Lower lobe of right lung (tissue), 2 donors: ENCODE data around the gene BOK. TPM values are rescaled to one million over a fixed set of nuclear protein-coding genes. Genes with fewer than 3 reads are reported as not detected.

Experiments
- ATAC-seq, 2 donors: fragments of 200-7000 bp; cut with Tn5 transposase; one replicate each; pipeline ENCODE4 v1.9.1; 2020 to 2022; ENCODE audit warnings: mild to moderate bottlenecking in 2 of 2, moderate library complexity in 2 of 2
- DNase-seq: peaks from one replicate; pipeline ENCODE4 v3.0.0-alpha.2; 2020
- H3K27ac ChIP-seq: fragments of 200-600 bp; one replicate; pipeline ENCODE4 v1.8.0; 2022
- H3K27me3 ChIP-seq: fragments of 200-600 bp; one replicate; pipeline ENCODE4 v1.8.0; 2022; ENCODE audit warnings: low read depth
- H3K36me3 ChIP-seq: fragments of 200-600 bp; one replicate; pipeline ENCODE4 v1.8.0; 2022; ENCODE audit warnings: mild to moderate bottlenecking
- H3K4me1 ChIP-seq: fragments of 200-600 bp; one replicate; pipeline ENCODE4 v1.8.0; 2022
- H3K4me3 ChIP-seq: fragments of 200-600 bp; one replicate; pipeline ENCODE4 v1.8.0; 2022; ENCODE audit warnings: mild to moderate bottlenecking
- H3K9me3 ChIP-seq: fragments of 200-600 bp; one replicate; pipeline ENCODE4 v1.8.0; 2022
- intact Hi-C: fragments of 100-400 bp; cut with DNase I; formaldehyde crosslinking; loops from one replicate; pipeline ENCODE4 v1.11.0; 2022
- total RNA-seq: library from RNA; stranded (reverse); fragmentation: NEBNext Ultra II Directional; extraction: Animal tissue kit (Norgen Biotek cat#: 25700); gene quantifications from one replicate; pipeline ENCODE4 v1.2.1, GENCODE V29; 2021
- TF ChIP-seq, protein P1 (sequence below): fragments of 200-600 bp; IDR thresholded peaks from one replicate; pipeline ENCODE4 v1.8.0; 2022; ENCODE audit warnings: antibody characterized with exemption, mild to moderate bottlenecking
- donor health status: DM: no; HTN: yes; CAD: no; lungs with severe emphysema.

BOK gene
- total RNA-seq, 1 donor from 2014 or later = 44.2 TPM

DNA sequence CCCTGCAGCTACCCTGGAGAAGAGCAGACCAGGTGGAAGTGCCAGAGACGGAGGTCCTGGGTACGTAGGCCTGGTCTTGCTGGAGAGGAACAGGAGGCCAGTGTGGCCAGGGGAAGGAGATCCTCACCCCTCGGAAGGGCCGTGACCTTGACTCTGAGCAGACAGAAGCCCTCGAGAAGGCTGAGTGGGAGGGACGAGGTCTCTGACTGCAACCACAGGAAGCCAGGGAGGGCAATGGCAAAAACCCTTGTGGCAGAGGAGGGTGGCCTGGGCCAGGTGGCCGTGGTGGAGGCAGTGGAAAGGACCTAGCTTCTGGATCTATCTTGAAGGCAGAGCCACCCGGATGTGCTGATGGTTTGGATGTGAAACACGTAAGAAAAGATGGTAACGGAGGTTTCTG is 50.3 kb downstream of the BOK start:
- Histone ChIP-seq H3K27ac (no peak overlapping the region), H3K9me3 (no peaks in the 10 kb centered on the region), H3K4me3 (no peak overlapping the region), H3K27me3 (no peaks in the 10 kb centered on the region), H3K4me1 (peaks cover 11% of the 10 kb centered on the region), H3K36me3 (peaks cover 30% of the 10 kb centered on the region)
- intact Hi-C loops = no loop called here
- DNase-seq (no peak), ATAC-seq (no peak)
- TF ChIP-seq, protein P1, sequence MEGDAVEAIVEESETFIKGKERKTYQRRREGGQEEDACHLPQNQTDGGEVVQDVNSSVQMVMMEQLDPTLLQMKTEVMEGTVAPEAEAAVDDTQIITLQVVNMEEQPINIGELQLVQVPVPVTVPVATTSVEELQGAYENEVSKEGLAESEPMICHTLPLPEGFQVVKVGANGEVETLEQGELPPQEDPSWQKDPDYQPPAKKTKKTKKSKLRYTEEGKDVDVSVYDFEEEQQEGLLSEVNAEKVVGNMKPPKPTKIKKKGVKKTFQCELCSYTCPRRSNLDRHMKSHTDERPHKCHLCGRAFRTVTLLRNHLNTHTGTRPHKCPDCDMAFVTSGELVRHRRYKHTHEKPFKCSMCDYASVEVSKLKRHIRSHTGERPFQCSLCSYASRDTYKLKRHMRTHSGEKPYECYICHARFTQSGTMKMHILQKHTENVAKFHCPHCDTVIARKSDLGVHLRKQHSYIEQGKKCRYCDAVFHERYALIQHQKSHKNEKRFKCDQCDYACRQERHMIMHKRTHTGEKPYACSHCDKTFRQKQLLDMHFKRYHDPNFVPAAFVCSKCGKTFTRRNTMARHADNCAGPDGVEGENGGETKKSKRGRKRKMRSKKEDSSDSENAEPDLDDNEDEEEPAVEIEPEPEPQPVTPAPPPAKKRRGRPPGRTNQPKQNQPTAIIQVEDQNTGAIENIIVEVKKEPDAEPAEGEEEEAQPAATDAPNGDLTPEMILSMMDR = no peak

DNA sequence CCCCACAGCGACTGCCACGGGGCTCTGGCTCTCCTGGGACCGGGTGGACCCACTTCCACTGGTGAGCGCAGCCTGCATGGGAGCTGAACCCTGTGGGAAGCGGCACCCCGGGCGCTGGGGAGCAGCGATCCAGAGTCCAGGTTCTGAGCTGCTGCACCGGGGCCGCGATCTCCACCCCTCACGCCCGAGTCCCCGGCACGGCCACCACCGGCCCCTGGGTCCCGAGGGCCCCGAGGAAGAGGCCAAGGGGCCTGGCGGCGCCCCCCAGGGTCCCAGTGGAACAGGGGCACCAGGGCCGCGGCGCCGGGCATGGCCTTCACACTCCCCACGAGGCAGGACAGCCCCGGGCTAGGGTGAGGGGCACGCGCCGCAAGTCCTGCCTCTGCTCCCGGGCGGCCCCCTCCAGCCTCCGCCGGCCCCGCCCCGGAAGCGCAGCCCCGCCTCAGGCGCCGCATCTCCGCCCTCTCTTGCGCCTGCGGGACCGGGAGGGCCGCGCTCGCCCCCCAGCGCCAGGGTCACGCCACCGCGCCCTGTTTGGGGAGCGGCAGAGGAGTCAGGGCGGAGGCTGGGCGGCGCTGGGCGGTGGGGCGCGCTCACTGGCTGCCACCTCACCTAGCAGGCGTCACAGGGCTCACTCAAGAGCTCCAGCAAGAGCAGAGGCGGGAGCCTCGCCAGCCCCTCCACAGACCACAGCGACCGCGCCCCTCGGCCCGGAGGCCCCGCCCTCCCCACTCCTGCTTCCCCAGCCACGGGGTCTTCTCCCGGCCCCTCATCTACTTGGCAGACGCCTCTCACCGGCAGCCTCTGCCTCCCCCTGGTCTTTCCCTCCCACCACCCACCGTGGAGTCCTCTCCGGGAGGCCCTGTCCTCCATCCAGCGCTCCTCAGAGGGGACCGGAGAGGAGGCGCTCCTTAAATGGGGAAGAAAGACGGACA is 51.6 kb downstream of the BOK start:
- H3K9me3 ChIP-seq = no peaks in the 10 kb centered on the region
- ATAC-seq = peak; percentile 98
- peak; percentile 93 for DNase-seq
- intact Hi-C loops = no loop called here
- peak overlapping the region; percentile 83 for H3K27ac ChIP-seq
- peaks cover 12% of the 10 kb centered on the region for H3K4me1 ChIP-seq
- H3K27me3 ChIP-seq = no peaks in the 10 kb centered on the region
- peaks cover 18% of the 10 kb centered on the region for H3K36me3 ChIP-seq
- H3K4me3 ChIP-seq = peak overlapping the region; percentile 70
- TF ChIP-seq, protein P1 = peak; percentile 66

DNA sequence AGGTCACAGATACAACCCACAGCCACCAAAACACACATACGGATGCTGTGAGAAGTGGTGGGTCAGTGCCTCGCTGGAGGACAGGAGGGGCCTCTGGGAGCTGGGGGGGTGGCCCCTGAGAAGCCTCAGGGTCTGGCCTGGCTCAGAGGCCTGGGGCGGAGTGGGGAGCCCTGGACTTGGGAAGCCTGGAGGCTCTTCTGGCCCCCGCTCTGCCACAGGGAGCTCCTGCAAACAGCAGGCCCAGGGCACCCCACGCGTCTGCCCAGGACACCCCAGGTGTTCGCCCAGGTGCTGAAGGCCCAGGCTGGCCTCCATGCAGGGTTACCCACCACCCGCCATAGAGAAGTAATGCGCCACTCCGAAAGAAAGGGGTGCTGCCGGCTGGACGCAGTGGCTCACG is 52.5 kb downstream of the BOK start:
- Histone ChIP-seq H3K4me3 (no peak overlapping the region), H3K4me1 (peaks cover 16% of the 10 kb centered on the region), H3K27me3 (no peaks in the 10 kb centered on the region), H3K9me3 (no peaks in the 10 kb centered on the region), H3K36me3 (peaks cover 8% of the 10 kb centered on the region), H3K27ac (peak overlapping the region; percentile 83)
- intact Hi-C loops = no loop called here
- DNase-seq (no peak), ATAC-seq (no peak)
- TF ChIP-seq, protein P1 = no peak

DNA sequence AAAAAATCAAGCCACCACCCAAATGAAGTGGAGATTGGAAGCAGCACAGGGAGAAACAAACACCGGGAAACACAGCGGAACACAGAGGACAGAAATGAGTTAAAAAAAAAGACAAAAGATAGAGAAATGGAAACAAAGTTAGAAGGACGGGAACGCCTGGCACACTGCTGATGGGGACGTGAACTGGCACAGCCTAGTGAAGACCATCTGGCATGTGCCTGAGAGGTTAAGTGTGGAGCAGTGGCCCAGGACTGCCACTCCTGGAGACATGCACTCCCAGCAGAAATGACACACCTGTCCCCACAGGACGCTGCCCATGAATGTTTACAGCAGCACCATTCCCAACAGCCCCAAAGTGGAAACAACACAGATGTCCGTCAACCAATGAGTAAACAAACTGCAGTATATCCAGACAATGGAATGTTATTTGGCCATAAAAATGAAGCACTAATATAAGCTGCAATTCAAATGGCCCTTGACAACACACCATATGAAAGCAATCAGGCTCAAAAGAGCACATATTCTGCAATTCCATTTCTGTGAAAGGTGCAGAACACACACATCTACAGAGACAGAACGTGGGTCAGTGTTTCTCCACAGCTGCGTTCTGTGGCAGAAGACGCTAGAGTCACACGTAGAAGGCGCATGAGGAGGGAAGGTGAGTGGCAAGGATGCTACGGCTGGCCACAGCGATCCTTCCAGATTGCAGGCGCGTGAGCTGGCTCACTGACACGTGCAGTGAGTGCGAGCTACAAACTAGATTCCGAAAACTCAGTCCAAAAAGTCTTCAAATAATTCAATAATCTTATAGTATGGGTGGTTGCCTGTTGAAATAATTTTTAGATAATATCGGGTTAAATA is 53.8 kb downstream of the BOK start:
- Histone ChIP-seq H3K27ac (peak overlapping the region; percentile 10), H3K36me3 (no peaks in the 10 kb centered on the region), H3K27me3 (no peaks in the 10 kb centered on the region), H3K9me3 (no peaks in the 10 kb centered on the region), H3K4me1 (peaks cover 19% of the 10 kb centered on the region), H3K4me3 (no peak overlapping the region)
- TF ChIP-seq, protein P1 = no peak
- no peak for ATAC-seq
- intact Hi-C loops = no loop called here
- no peak for DNase-seq

DNA sequence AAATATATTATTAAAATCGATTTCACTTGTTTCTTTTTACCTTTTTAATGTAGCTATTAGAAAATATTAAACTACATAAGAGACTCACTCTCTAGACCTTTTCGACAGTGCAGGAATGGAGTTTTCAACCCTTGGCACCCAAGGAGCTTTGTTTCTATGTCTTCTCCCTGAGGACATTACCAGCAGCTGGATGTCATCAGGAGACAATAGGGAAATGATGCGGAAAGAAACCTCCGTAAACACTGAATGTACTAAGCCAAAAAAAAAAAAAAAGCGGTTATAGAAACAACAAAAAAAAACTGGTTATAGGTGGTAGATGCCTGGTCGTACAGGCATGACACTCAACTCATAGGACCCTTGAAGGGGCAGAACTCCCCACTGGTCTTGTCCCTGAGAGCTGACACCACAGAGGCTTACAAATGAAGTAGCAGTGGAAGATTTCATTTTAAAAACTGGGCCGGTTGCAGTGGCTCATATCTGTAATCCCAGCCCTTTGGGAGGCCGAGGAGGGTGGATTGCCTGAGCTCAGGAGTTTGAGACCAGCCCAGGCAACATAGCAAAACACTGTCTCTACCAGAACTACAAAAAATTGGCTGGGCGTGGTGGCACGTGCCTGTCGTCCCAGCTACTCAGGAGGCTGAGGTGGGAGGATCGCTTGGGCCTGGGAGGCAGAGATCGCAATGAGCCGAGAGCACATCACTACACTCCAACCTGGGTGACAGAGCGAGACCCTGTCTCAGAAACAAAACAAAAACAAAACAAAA is 54.7 kb downstream of the BOK start:
- TF ChIP-seq, protein P1 = no peak
- Histone ChIP-seq H3K4me3 (no peak overlapping the region), H3K27ac (no peak overlapping the region), H3K36me3 (no peaks in the 10 kb centered on the region), H3K4me1 (peaks cover 27% of the 10 kb centered on the region), H3K9me3 (no peaks in the 10 kb centered on the region), H3K27me3 (no peaks in the 10 kb centered on the region)
- no peak for DNase-seq
- ATAC-seq = no peak
- intact Hi-C loops = no loop called here
